HEK293T (cell line): ENCODE data around the gene GIGYF2.

ENCODE experiments used
- ARNT ChIP-seq: fragments of 450-650 bp; IDR thresholded peaks from 2 replicates; pipeline ENCODE4 v1.6.1; 2017; ENCODE audit warnings: mild to moderate bottlenecking
- BHLHE40 ChIP-seq: fragments of 450-650 bp; IDR thresholded peaks from 2 replicates; pipeline ENCODE4 v1.6.1; 2016; ENCODE audit warnings: mild to moderate bottlenecking, moderate library complexity, borderline replicate concordance
- CTBP1 ChIP-seq: fragments of 450-650 bp; IDR thresholded peaks from 2 replicates; pipeline ENCODE4 v1.6.1; 2016; ENCODE audit warnings: borderline replicate concordance
- ELF4 ChIP-seq: fragments of 450-650 bp; IDR thresholded peaks from 2 replicates; pipeline ENCODE4 v1.6.1; 2017; ENCODE audit warnings: antibody characterized with exemption
- FOXK2 ChIP-seq: fragments of 450-650 bp; IDR thresholded peaks from 2 replicates; pipeline ENCODE4 v1.6.1; 2016; ENCODE audit warnings: mild to moderate bottlenecking
- FOXM1 ChIP-seq: fragments of 450-650 bp; IDR thresholded peaks from 2 replicates; pipeline ENCODE4 v1.6.1; 2017; ENCODE audit warnings: mild to moderate bottlenecking, borderline replicate concordance
- HDGF ChIP-seq: fragments of 450-650 bp; IDR thresholded peaks from 2 replicates; pipeline ENCODE4 v1.6.1; 2017; ENCODE audit warnings: antibody characterized with exemption, borderline replicate concordance
- L3MBTL2 ChIP-seq: fragments of 450-650 bp; conservative IDR thresholded peaks from 2 replicates; pipeline ENCODE4 v1.6.1; 2016; ENCODE audit warnings: mild to moderate bottlenecking
- LEF1 ChIP-seq: fragments of 450-650 bp; IDR thresholded peaks from 2 replicates; pipeline ENCODE4 v1.6.1; 2017; ENCODE audit warnings: mild to moderate bottlenecking, borderline replicate concordance
- PKNOX1 ChIP-seq: fragments of 450-650 bp; IDR thresholded peaks from 2 replicates; pipeline ENCODE4 v1.6.1; 2016
- SP1 ChIP-seq: fragments of 450-650 bp; IDR thresholded peaks from 2 replicates; pipeline ENCODE4 v1.6.1; 2017
- SUZ12 ChIP-seq: fragments of 450-650 bp; IDR thresholded peaks from 2 replicates; pipeline ENCODE4 v1.6.1; 2016; ENCODE audit warnings: mild to moderate bottlenecking
- ZNF384 ChIP-seq: fragments of 450-650 bp; IDR thresholded peaks from 2 replicates; pipeline ENCODE4 v1.6.1; 2016

GRCh38 chr2:232652505-232652851, 44.7 kb upstream of the GIGYF2 start:
- TF ChIP-seq HDGF (no peak), FOXM1 (no peak), CTBP1 (no peak), SUZ12 (no peak), ELF4 (no peak), BHLHE40 (no peak), L3MBTL2 (no peak), PKNOX1 (no peak; the same call in 1 of the 2 replicates), LEF1 (peak; percentile 49; the same call in 1 of the 2 replicates), ARNT (no peak), ZNF384 (no peak), SP1 (no peak), FOXK2 (no peak)
